Body of pancreas (tissue), 4 donors: ENCODE measurements around the gene NUP62.

ENCODE experiments used
- CTCF ChIP-seq, 7 experiments: fragments of 450-650 bp in 4 of 7; fragments of 200-600 bp in 3 of 7; sonication (generic) in 3 of 7; IDR thresholded peaks; one replicate each; pipeline ENCODE4 v1.5.1; 2016 to 2019; ENCODE audit warnings: antibody characterized with exemption in 7 of 7
- POLR2A ChIP-seq, 3 donors: fragments of 450-650 bp; IDR thresholded peaks; one replicate each; pipeline ENCODE4 v1.6.1; 2016; ENCODE audit warnings: antibody characterized with exemption in 3 of 3, mild to moderate bottlenecking in 2 of 3

DNA sequence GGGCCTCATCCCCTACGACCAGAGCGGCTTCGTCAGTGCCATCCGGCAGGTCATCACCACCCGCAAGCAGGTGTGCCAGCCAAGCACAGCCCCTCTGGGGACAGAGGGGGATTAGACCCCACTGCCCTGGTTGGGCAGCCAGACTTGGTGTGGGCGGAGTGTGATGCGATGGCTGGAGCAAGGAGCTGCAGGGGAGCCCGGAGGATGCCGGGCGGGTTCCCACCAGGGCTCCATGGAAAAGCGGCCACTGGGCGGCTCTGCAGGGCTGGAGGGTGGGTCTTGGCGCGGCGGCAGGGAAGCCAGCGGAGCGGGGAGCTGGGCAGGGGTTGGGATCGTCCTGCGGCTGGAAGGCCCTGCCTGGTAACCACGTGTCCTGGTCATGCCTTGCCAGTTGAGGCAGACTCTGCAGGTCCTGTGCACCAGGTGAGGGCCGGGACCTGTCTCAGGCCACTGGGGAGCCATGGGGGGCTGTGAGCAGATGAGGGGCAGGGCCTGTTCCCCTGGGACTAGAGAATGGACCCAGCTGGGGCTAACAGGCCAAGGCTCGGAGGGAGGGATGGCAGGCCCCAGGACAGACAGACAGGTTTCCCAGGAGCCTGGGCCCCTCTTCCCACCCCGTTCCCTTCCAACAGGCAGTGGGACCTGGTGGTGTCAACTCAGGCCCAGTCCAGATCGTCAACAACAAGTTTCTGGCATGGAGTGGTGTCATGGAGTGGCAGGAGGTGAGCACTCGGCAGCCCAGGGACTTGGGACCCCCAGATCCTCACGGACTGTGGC, 72.1 kb downstream of the NUP62 start:
- no peak for TF ChIP-seq CTCF (IDR thresholded peaks at IDR 0.05)
- no peak for TF ChIP-seq POLR2A (IDR thresholded peaks at IDR 0.05)
